MCF 10A (cell line): Measurements from ENCODE around the gene RAB9B. TPM values are rescaled to one million over a fixed set of nuclear protein-coding genes. Genes with fewer than 3 reads are reported as not detected.

ENCODE experiments used
- BruUV-seq: library from RNA; stranded (reverse); fragments of 400-500 nt; replicated peaks from 2 replicates; lab custom pipeline; 2021; lab: Mats Ljungman, UMichigan
- CTCF ChIA-PET: fragments of 300-600 bp; sonication (Branson Sonifier 250); formaldehyde crosslinking; extraction: SDS; loops from one replicate; lab custom pipeline; 2021; ENCODE audit warnings: antibody characterized with exemption, inconsistent platforms; lab: Yijun Ruan, JAX
- POLR2A ChIA-PET: fragments of 300-600, 350-650 bp; sonication (Branson Sonifier 250); formaldehyde crosslinking; extraction: SDS; loops from one replicate; lab custom pipeline; 2020; ENCODE audit warnings: antibody characterized with exemption, inconsistent platforms; lab: Yijun Ruan, JAX
- DNase-seq: peaks from one replicate; pipeline ENCODE4 v3.0.0-alpha.2; 2018; ENCODE audit not compliant: unreplicated experiment
- H3K27ac Mint-ChIP-seq: one replicate; pipeline ENCODE4 v1.8.0; 2022; ENCODE audit warnings: mild to moderate bottlenecking, low read depth, mixed read lengths; ENCODE audit not compliant: unreplicated experiment
- H3K27me3 Mint-ChIP-seq: one replicate; pipeline ENCODE4 v1.8.0; 2022; ENCODE audit warnings: mixed read lengths; ENCODE audit not compliant: insufficient read depth, unreplicated experiment
- H3K36me3 Mint-ChIP-seq: one replicate; pipeline ENCODE4 v1.8.0; 2022; ENCODE audit warnings: mild to moderate bottlenecking, moderate library complexity, mixed read lengths; ENCODE audit not compliant: insufficient read depth, unreplicated experiment
- H3K4me1 Mint-ChIP-seq: one replicate; pipeline ENCODE4 v1.8.0; 2022; ENCODE audit warnings: mixed read lengths; ENCODE audit not compliant: insufficient read depth, unreplicated experiment
- H3K4me3 Mint-ChIP-seq: one replicate; pipeline ENCODE4 v1.8.0; 2022; ENCODE audit warnings: mild to moderate bottlenecking, moderate library complexity, mixed read lengths; ENCODE audit not compliant: unreplicated experiment
- H3K9me3 Mint-ChIP-seq: one replicate; pipeline ENCODE4 v1.8.0; 2022; ENCODE audit warnings: mixed read lengths; ENCODE audit not compliant: unreplicated experiment
- CTCF ChIP-seq: fragments of 200-600 bp; IDR thresholded peaks from one replicate; pipeline ENCODE4 v1.8.0; 2022; ENCODE audit warnings: antibody characterized with exemption, mild to moderate bottlenecking; ENCODE audit not compliant: unreplicated experiment
- intact Hi-C: fragments of 100-400 bp; cut with micrococcal nuclease; formaldehyde crosslinking; loops from 2 replicates; pipeline ENCODE4 v1.14.1; 2022
- total RNA-seq: library from RNA; stranded (reverse); gene quantifications from 2 replicates; pipeline ENCODE4 v1.2.3, GENCODE V29; 2022

Gene RAB9B
- total RNA-seq, 1 experiment from 2014 or later: 0.07 TPM

DNA sequence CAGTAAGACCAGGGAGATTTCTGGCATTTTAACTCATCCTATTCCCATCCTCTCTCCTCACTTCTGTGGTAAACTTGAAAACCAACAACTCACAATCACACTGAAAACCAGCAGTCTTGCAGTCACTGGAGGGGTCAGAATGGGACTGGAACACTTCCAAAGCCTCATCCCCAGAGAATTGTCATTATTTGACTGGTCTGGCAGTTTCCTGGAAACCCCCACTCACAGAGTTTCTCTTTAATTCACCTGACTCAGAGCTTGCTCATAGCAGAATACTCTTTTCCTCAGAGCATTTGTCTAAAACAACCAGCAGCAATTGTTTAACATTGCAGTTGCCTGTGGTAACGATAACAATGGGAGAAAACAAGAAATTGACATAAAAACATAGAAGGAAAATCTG is 7.3 kb upstream of the RAB9B start:
- BruUV-seq: no TSS peak
- TF ChIP-seq CTCF: no peak
- Mint-ChIP-seq H3K4me3 (no peak overlapping the region), H3K27me3 (peaks cover 60% of the 10 kb centered on the region), H3K9me3 (no peaks in the 10 kb centered on the region), H3K27ac (no peak overlapping the region), H3K4me1 (no peaks in the 10 kb centered on the region), H3K36me3 (no peaks in the 10 kb centered on the region)
- ChIA-PET CTCF (interaction anchor here (1.2 to 1.3 kb wide), 2 partner anchors 15 to 298 kb away, joined by 3 to 5 read pairs; no protein-coding TSS in a partner anchor), POLR2A (interaction anchor here (0.6 to 0.7 kb wide), 2 partner anchors 22 to 274 kb away, joined by 3 to 4 read pairs; no protein-coding TSS in a partner anchor)
- DNase-seq: no peak
- intact Hi-C loops: no loop called here

DNA sequence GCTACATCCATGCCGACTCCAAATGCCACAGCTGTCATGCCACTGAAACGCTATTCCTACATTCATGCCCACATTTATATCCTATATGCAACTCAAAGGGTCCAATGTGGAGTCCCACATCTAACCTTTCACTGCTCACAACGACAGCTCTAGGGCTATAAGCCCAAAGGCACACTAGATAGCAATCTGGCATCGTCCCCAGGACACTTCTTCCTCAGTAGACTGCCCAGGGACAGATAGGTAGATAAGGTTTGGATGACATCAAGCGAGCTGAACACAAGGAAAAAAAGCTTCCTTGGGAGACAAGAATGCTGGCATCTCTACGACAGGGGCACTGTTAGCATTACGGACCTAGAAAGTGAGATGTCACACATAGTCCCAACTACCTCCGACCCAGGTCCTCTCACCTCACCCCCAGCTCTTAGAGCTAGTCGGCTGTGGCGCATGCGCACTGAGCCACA is 685 bp downstream of the RAB9B start:
- CTCF ChIA-PET: interaction anchor here (0.6 to 2.5 kb wide), 4 partner anchors 14 to 885 kb away, joined by 3 to 17 read pairs (median 3); no protein-coding TSS in a partner anchor
- H3K4me3 Mint-ChIP-seq: peak overlapping the region; percentile 83
- no peak for TF ChIP-seq CTCF
- POLR2A ChIA-PET: interaction anchor here (0.7 to 1.3 kb wide), 2 partner anchors 201 to 298 kb away, joined by 3 to 4 read pairs; no protein-coding TSS in a partner anchor
- BruUV-seq: no TSS peak
- peaks cover 5% of the 10 kb centered on the region for H3K4me1 Mint-ChIP-seq
- no peak overlapping the region for H3K27ac Mint-ChIP-seq
- H3K36me3 Mint-ChIP-seq: no peaks in the 10 kb centered on the region
- H3K27me3 Mint-ChIP-seq: peaks cover 74% of the 10 kb centered on the region
- H3K9me3 Mint-ChIP-seq: no peaks in the 10 kb centered on the region
- DNase-seq: peak; percentile 53
- intact Hi-C loops: no loop called here

DNA sequence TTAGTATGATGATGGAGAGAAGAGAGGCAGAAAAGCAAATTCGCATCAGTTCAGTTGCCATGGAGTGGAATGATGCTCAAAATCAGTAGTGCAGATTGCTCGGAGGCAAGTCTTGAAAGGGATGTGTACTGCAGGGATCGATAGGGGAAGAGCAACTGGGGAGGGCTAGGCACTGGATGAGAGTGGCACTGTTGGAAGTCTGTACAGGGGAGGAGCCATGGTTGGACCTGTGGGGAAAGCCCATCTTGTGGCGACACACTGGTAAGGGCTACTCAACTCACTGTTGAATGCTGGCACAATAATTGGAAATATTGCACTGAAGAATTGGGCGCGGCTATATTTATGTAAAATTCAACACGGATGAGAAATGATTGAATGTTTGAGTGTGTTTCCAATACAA is 1.2 kb downstream of the RAB9B start:
- H3K4me3 Mint-ChIP-seq: no peak overlapping the region
- no TSS peak for BruUV-seq
- no peak for DNase-seq
- POLR2A ChIA-PET: no interaction called here
- H3K27ac Mint-ChIP-seq: no peak overlapping the region
- H3K9me3 Mint-ChIP-seq: no peaks in the 10 kb centered on the region
- CTCF ChIA-PET: interaction anchor here (0.6 to 2.5 kb wide), 2 partner anchors 14 to 258 kb away, joined by 3 to 17 read pairs; no protein-coding TSS in a partner anchor
- intact Hi-C loops: no loop called here
- no peak for TF ChIP-seq CTCF
- no peaks in the 10 kb centered on the region for H3K36me3 Mint-ChIP-seq
- H3K4me1 Mint-ChIP-seq: peaks cover 5% of the 10 kb centered on the region
- H3K27me3 Mint-ChIP-seq: peaks cover 74% of the 10 kb centered on the region

DNA sequence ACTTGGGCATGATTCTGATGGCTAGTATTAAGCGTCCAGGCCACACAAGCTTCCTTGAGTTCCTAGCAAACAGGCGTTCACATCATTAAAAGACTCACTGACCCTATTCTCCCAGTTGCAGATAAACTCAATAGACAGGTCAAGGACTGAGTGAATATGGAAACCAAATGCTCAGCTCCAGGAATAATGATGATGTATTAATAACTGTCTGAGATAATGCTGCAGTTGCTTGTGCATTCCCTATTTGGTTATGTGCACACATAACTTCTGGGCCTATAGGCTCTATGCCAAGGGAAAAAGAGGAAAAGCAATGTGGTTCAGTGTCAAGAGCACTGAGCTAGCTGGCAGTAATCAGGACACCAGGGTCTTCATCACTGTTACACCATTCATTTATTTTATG is 3.5 kb downstream of the RAB9B start:
- Mint-ChIP-seq H3K4me3 (no peak overlapping the region), H3K36me3 (no peaks in the 10 kb centered on the region), H3K27me3 (peaks cover 65% of the 10 kb centered on the region), H3K4me1 (peaks cover 5% of the 10 kb centered on the region), H3K27ac (no peak overlapping the region), H3K9me3 (no peaks in the 10 kb centered on the region)
- no peak for DNase-seq
- BruUV-seq: no TSS peak
- ChIA-PET CTCF (interaction anchor here (0.6 to 1.2 kb wide), 7 partner anchors 11 to 338 kb away, joined by 3 to 4 read pairs (median 3); no protein-coding TSS in a partner anchor), POLR2A (interaction anchor here (0.8 kb wide), 1 partner anchor 142 kb away, joined by 3 read pairs; no protein-coding TSS in a partner anchor)
- TF ChIP-seq CTCF: no peak
- intact Hi-C loops: no loop called here
